GM19395 (cell line): Measurements from ENCODE around the gene GNG11.

ENCODE experiments used
- ATAC-seq: cut with Tn5 transposase; IDR thresholded peaks from one replicate; pipeline ENCODE4 v1.9.1; 2021; ENCODE audit warnings: mild to moderate bottlenecking, moderate library complexity; ENCODE audit not compliant: unreplicated experiment

GNG11 gene

GRCh38 chr7:93921607-93922566 lies at the start of gene GNG11:
GNG11 (plus strand) TSS chr7:93921735; CDS start chr7:93922138, 403 bp downstream.
- ATAC-seq = peak; percentile 92

- ATAC-seq = no peak
These were observed 47.4 kb upstream of the GNG11 start for GRCh38 chr7:93873998-93874574.

- no peak for ATAC-seq
These were observed 43.8 kb upstream of the GNG11 start for GRCh38 chr7:93877742-93878141.

GRCh38 chr7:93879356-93879755 lies 42.2 kb upstream of the GNG11 start:
- no peak for ATAC-seq

GRCh38 chr7:93882468-93882867 lies 39.1 kb upstream of the GNG11 start:
- no peak for ATAC-seq

GRCh38 chr7:93883078-93883916 lies 38.2 kb upstream of the GNG11 start:
- ATAC-seq = no peak

GRCh38 chr7:93883917-93884345 lies 37.6 kb upstream of the GNG11 start:
- no peak for ATAC-seq

GRCh38 chr7:93884541-93884940 lies 37.0 kb upstream of the GNG11 start:
- no peak for ATAC-seq

GRCh38 chr7:93889261-93889660 lies 32.3 kb upstream of the GNG11 start:
- no peak for ATAC-seq

- peak; percentile 65 for ATAC-seq
These were observed 31.5 kb upstream of the GNG11 start for GRCh38 chr7:93890041-93890463.

GRCh38 chr7:93890464-93891068 lies 31.0 kb upstream of the GNG11 start, which contains the start of gene TFPI2:
TFPI2 (minus strand) TSS chr7:93890753; CDS start chr7:93890678, 75 bp downstream.
- ATAC-seq = peak; percentile 61

GRCh38 chr7:93894426-93894825 lies 27.1 kb upstream of the GNG11 start:
- ATAC-seq = no peak

- no peak for ATAC-seq
These were observed 26.4 kb upstream of the GNG11 start for GRCh38 chr7:93894966-93895640.

GRCh38 chr7:93895859-93896600 lies 25.5 kb upstream of the GNG11 start:
- ATAC-seq = no peak

- no peak for ATAC-seq
These were observed 23.9 kb upstream of the GNG11 start for GRCh38 chr7:93897680-93898079.

- no peak for ATAC-seq
These were observed 18.6 kb upstream of the GNG11 start for GRCh38 chr7:93902777-93903423.

- ATAC-seq = no peak
These were observed 15.3 kb upstream of the GNG11 start, which contains the start of gene GNGT1 for GRCh38 chr7:93906267-93906666. GNGT1 (plus strand) TSS chr7:93906567; CDS start chr7:93906747, 180 bp downstream.

- ATAC-seq = no peak
These were observed 11.2 kb upstream of the GNG11 start for GRCh38 chr7:93910076-93910994.
